GM12874 (cell line): ENCODE data around the gene DTX3.

Experiments
- CTCF ChIP-seq: IDR thresholded peaks from 2 replicates; pipeline ENCODE4 v1.5.1; 2011; ENCODE audit warnings: low read depth, mild to moderate bottlenecking, control low read depth, low read length, moderate library complexity; ENCODE audit not compliant: insufficient read depth

DTX3 gene

GRCh38 chr12:57641699-57642442, 37.2 kb downstream of the DTX3 start:
- TF ChIP-seq CTCF: no peak

- no peak for TF ChIP-seq CTCF
Measured at GRCh38 chr12:57654042-57654441, 49.4 kb downstream of the DTX3 start.

- no peak for TF ChIP-seq CTCF
Measured at GRCh38 chr12:57655541-57656240, 51.1 kb downstream of the DTX3 start.

- TF ChIP-seq CTCF: no peak
Measured at GRCh38 chr12:57657744-57658143, 53.1 kb downstream of the DTX3 start.

GRCh38 chr12:57658890-57659289, 54.3 kb downstream of the DTX3 start:
- no peak for TF ChIP-seq CTCF
